ENCODE measurements around the gene ODAD3.

- TF ChIP-seq POLR2AphosphoS5 (IDR thresholded peaks at IDR 0.05) (peak in 1 of 3 donors; percentile 7), CTCF (IDR thresholded peaks at IDR 0.05) (no peak), EP300 (IDR thresholded peaks at IDR 0.05) (no peak)
These were observed 30.2 kb downstream of the ODAD3 start for GRCh38 chr19:11404588-11405222.

Data from stomach (tissue), 4 donors.